ENCODE results near the gene PSMD4. TPM values are rescaled to one million over a fixed set of nuclear protein-coding genes. Genes with fewer than 3 reads are reported as not detected.

PSMD4 gene
- total and polyA plus RNA-seq, 8 donors: 53.7 to 104 (median 82.7) TPM

GRCh38 chr1:151294742-151295462 lies 40.4 kb downstream of the PSMD4 start:
- no peak overlapping the region for H3K27ac ChIP-seq
- ATAC-seq (no peak), FAIRE-seq (no peak), DNase-seq (no peak)
- no peaks in the 10 kb centered on the region for H3K27me3 ChIP-seq
- intact Hi-C loops (cut with DNase I): no loop called here
- H3K4me3 ChIP-seq: no peak overlapping the region
- H3K9me3 ChIP-seq: no peaks in the 10 kb centered on the region
- TF ChIP-seq CTCF (IDR thresholded peaks at IDR 0.05): no peak
- no peaks in the 10 kb centered on the region for H3K4me1 ChIP-seq
- 90 to 96% methylated on average over 2 of the region's 2 CpGs for WGBS, 2 donors
- peaks cover 4 to 87% (median 45%) of the 10 kb centered on the region in 3 donors for H3K36me3 ChIP-seq

- Histone ChIP-seq H3K9me3 (no peaks in the 10 kb centered on the region), H3K4me1 (peaks cover 0 to 13% (median 3%) of the 10 kb centered on the region in 3 donors), H3K27ac (peak overlapping the region in 1 of 4 donors; percentile 6), H3K36me3 (peaks cover 5 to 50% (median 14%) of the 10 kb centered on the region in 3 donors), H3K27me3 (no peaks in the 10 kb centered on the region), H3K4me3 (no peak overlapping the region)
- intact Hi-C loops (cut with DNase I): loop anchor here in 1 of 3 donors (10.0 kb wide), 1 partner anchor 95 kb away; no protein-coding TSS in a partner anchor
- no peak for DNase-seq
- TF ChIP-seq CTCF (IDR thresholded peaks at IDR 0.05): no peak
- WGBS, 2 donors: 55 to 60% methylated on average over 7 of the region's 7 CpGs
- FAIRE-seq: no peak
- ATAC-seq: peak in 3 of 4 donors; percentile 28 to 59 (median 34)
These were observed 55.3 kb downstream of the PSMD4 start for GRCh38 chr1:151309811-151310323.

GRCh38 chr1:151311011-151311410 lies 56.5 kb downstream of the PSMD4 start:
- H3K36me3 ChIP-seq: peaks cover 3 to 46% (median 12%) of the 10 kb centered on the region in 3 donors
- no peak for FAIRE-seq
- 58 to 73% methylated on average over 4 of the region's 4 CpGs for WGBS, 2 donors
- intact Hi-C loops (cut with DNase I): no loop called here
- H3K27ac ChIP-seq: peak overlapping the region in 1 of 4 donors; percentile 19
- ATAC-seq: no peak
- no peak for TF ChIP-seq CTCF (IDR thresholded peaks at IDR 0.05)
- no peak overlapping the region for H3K4me3 ChIP-seq
- H3K4me1 ChIP-seq: peaks cover 0 to 13% (median 3%) of the 10 kb centered on the region in 3 donors
- DNase-seq: no peak
- no peaks in the 10 kb centered on the region for H3K27me3 ChIP-seq
- H3K9me3 ChIP-seq: no peaks in the 10 kb centered on the region

DNA sequence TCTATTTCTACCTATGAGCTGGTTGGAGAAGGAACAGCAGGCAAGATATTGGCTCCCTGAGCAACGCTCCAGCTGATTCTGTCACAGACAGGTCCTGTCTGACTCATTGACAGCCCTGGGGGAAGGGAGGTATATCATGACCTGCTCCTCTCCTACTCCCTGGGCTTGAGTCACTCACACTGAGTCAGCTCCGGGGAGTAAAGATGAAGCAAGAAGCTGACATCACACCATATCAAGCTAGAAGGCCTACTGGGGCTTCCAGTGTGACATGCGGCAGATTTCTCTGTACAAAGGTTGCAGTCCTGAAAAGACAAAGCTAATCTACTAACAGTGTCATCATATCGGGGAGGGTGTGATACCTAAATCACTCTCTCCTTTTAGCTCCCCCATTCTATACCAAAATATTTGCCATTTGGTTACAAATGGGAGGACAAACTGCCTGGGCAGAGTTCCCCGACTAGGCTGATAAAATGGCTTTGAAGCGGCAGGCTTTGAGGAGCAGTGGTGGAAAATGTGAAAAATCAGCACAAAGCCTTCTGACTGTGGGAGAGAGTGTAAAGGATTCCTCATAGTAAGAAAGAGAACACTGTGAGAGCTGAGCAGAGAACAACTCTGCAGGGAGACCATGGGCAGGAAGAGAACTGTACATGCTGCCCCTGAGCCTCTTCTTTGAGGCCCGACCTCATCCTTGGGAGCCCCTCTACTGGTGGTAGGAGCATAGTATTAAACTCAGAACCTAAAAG lies 57.2 kb downstream of the PSMD4 start:
- peaks cover 0 to 13% (median 3%) of the 10 kb centered on the region in 3 donors for H3K4me1 ChIP-seq
- H3K9me3 ChIP-seq: no peaks in the 10 kb centered on the region
- 64 to 72% methylated on average over 7 of the region's 7 CpGs for WGBS, 2 donors
- peak; percentile 77 to 91 (median 84) for ATAC-seq
- peak overlapping the region in 3 of 4 donors; percentile 4 to 62 (median 19) for H3K27ac ChIP-seq
- peak in 3 of 6 donors; percentile 45 to 68 (median 52) for DNase-seq
- H3K27me3 ChIP-seq: no peaks in the 10 kb centered on the region
- H3K4me3 ChIP-seq: no peak overlapping the region
- H3K36me3 ChIP-seq: peaks cover 0 to 38% (median 12%) of the 10 kb centered on the region in 3 donors
- no peak for TF ChIP-seq CTCF (IDR thresholded peaks at IDR 0.05)
- no peak for FAIRE-seq
- intact Hi-C loops (cut with DNase I): no loop called here

Measured in pancreas (tissue), 10 donors.